A673 (cell line): Measurements from ENCODE around the gene QRICH2. TPM values are rescaled to one million over a fixed set of nuclear protein-coding genes. Genes with fewer than 3 reads are reported as not detected.

Experiments
- BruUV-seq: library from RNA; stranded (reverse); fragments of 400-500 nt; replicated peaks from 2 replicates; lab custom pipeline; 2021; lab: Mats Ljungman, UMichigan
- CTCF ChIA-PET: fragments of 300-600 bp; sonication (Branson Sonifier 250); formaldehyde crosslinking; loops from one replicate; lab custom pipeline; 2022; ENCODE audit warnings: antibody characterized with exemption; lab: Charles Lee
- POLR2A ChIA-PET: fragments of 300-600 bp; sonication (Branson Sonifier 250); formaldehyde crosslinking; loops from one replicate; lab custom pipeline; 2022; ENCODE audit warnings: antibody characterized with exemption; ENCODE audit not compliant: low non-redundant PET; lab: Charles Lee
- DNase-seq: peaks from one replicate; pipeline ENCODE4 v3.0.0-alpha.2; 2015; ENCODE audit warnings: low spot score
- H3K27ac ChIP-seq: fragments of 200-600 bp; sonication (generic); 2 replicates; pipeline ENCODE4 v1.5.1; 2016; ENCODE audit warnings: mixed run types, low read depth, mild to moderate bottlenecking, mixed read lengths, antibody characterized with exemption, low read length; ENCODE audit not compliant: poor library complexity, severe bottlenecking
- H3K27me3 ChIP-seq: fragments of 200-600 bp; sonication (generic); replicated peaks from 2 replicates; pipeline ENCODE4 v1.6.1; 2017; ENCODE audit warnings: mixed run types, low read depth, mild to moderate bottlenecking, mixed read lengths, antibody characterized with exemption, low read length; ENCODE audit not compliant: insufficient read depth, poor library complexity
- H3K36me3 ChIP-seq: fragments of 200-600 bp; sonication (generic); 2 replicates; pipeline ENCODE4 v1.6.1; 2016; ENCODE audit warnings: mixed run types, mild to moderate bottlenecking, mixed read lengths, antibody characterized with exemption, low read length; ENCODE audit not compliant: insufficient read depth, poor library complexity, severe bottlenecking
- H3K4me1 ChIP-seq: fragments of 200-600 bp; sonication (generic); 2 replicates; pipeline ENCODE4 v1.6.1; 2017; ENCODE audit warnings: mixed run types, mild to moderate bottlenecking, mixed read lengths, antibody characterized with exemption, low read length; ENCODE audit not compliant: insufficient read depth, poor library complexity, severe bottlenecking
- H3K4me3 ChIP-seq: fragments of 200-600 bp; sonication (generic); 2 replicates; pipeline ENCODE4 v1.5.1; 2016; ENCODE audit warnings: low read depth, mixed run types, mild to moderate bottlenecking, mixed read lengths, low read length; ENCODE audit not compliant: poor library complexity, severe bottlenecking
- H3K9me3 ChIP-seq: fragments of 200-600 bp; sonication (generic); 2 replicates; pipeline ENCODE4 v1.6.1; 2016; ENCODE audit warnings: mixed run types, low read depth, mild to moderate bottlenecking, mixed read lengths, antibody characterized with exemption, low read length; ENCODE audit not compliant: poor library complexity, severe bottlenecking
- EZH2 ChIP-seq: fragments of 200-600 bp; sonication (generic); IDR thresholded peaks from 2 replicates; pipeline ENCODE4 v1.6.1; 2017; ENCODE audit warnings: borderline replicate concordance, low read depth, mild to moderate bottlenecking, mixed read lengths, antibody characterized with exemption, low read length; ENCODE audit not compliant: poor library complexity, severe bottlenecking
- intact Hi-C: fragments of 100-400 bp; cut with micrococcal nuclease; formaldehyde crosslinking; loops from one replicate; pipeline ENCODE4 v1.10.0; 2022; ENCODE audit not compliant: unreplicated experiment
- total RNA-seq: library from RNA; stranded (reverse); gene quantifications from 2 replicates; pipeline ENCODE4 v1.2.3, GENCODE V29; 2021
- TF ChIP-seq, protein P1 (sequence below): fragments of 300-800, 200-600 bp; sonication (generic); conservative IDR thresholded peaks from 2 replicates; pipeline ENCODE4 v1.5.1; 2017; ENCODE audit warnings: low read depth, mild to moderate bottlenecking, antibody characterized with exemption, low read length, moderate library complexity, mixed read lengths

The QRICH2 gene
- total RNA-seq, 1 experiment from 2014 or later = 4.3 TPM

DNA sequence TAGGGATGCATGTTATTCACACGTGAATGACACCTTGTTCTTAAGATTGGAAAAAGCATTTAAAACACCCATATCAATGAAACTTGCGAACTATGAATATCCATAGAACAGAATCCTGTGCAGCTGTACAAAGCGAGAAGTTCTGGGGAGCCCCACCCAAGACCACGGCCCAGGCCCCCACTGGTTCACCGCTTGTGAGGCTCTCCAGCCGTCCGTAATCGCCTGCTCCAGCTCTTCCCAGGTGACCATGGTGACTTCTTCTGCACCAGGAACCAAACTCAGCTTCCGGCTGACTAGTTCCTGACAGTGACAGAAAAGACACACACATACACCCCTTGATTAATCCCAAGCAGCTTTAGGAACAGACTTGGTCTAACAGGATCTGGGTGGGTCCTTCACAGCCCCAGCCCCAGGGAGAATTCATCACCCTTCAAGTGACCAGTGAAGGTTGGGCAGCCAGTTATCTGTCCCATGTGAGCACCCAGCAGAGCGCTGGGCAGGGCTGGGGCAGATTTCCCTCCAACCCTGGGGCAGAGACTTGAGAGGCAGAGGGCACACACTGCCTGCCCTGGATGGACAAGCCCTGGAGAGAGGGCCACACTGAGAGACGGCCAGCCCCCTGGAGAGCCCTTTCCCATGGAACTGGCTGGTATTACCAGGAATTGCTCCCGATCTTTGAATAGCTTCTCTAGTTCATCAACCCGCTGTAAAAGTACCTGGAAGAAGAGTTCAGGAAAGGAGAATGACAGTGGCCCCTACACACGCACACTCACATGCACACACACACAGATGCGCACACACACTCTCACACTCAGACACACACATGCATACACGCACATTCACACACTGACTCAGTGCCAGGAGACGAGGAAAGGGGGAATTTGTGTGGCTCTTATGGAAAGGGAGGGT, 3.6 kb downstream of the QRICH2 start:
- H3K27me3 ChIP-seq = no peaks in the 10 kb centered on the region
- no peak overlapping the region for H3K27ac ChIP-seq
- H3K4me3 ChIP-seq = no peak overlapping the region
- DNase-seq = no peak
- no peaks in the 10 kb centered on the region for H3K9me3 ChIP-seq
- no peaks in the 10 kb centered on the region for H3K36me3 ChIP-seq
- intact Hi-C loops = loop anchor here (5.0 kb wide), 2 partner anchors 83 to 198 kb away; partner anchors contain the start of gene RHBDF2
- no TSS peak for BruUV-seq
- no peaks in the 10 kb centered on the region for H3K4me1 ChIP-seq
- ChIA-PET CTCF (interaction anchor here (0.6 to 1.4 kb wide), 3 partner anchors 9 to 480 kb away, joined by 4 to 10 read pairs (median 9); no protein-coding TSS in a partner anchor), POLR2A (no interaction called here)
- TF ChIP-seq, protein P1, sequence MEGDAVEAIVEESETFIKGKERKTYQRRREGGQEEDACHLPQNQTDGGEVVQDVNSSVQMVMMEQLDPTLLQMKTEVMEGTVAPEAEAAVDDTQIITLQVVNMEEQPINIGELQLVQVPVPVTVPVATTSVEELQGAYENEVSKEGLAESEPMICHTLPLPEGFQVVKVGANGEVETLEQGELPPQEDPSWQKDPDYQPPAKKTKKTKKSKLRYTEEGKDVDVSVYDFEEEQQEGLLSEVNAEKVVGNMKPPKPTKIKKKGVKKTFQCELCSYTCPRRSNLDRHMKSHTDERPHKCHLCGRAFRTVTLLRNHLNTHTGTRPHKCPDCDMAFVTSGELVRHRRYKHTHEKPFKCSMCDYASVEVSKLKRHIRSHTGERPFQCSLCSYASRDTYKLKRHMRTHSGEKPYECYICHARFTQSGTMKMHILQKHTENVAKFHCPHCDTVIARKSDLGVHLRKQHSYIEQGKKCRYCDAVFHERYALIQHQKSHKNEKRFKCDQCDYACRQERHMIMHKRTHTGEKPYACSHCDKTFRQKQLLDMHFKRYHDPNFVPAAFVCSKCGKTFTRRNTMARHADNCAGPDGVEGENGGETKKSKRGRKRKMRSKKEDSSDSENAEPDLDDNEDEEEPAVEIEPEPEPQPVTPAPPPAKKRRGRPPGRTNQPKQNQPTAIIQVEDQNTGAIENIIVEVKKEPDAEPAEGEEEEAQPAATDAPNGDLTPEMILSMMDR = no peak

DNA sequence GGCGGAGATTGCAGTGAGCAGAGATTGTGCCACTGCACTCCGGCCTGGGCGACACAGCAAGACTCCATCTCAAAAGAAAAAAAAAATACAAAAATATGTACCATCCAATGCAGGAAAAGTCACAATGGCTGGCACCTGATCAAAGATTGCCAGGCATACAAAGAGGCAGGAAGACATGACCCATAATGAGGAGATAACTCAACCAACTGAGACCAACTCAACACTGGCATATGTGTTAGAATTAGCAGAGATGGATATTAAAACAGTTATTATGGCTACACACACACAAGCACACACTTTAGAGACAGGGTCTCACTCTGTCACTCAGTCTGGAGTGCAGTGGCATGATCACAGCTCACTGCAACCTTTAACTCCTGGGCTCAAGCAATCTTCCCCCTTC, 10.6 kb downstream of the QRICH2 start:
- TF ChIP-seq, protein P1 = no peak
- TF ChIP-seq EZH2 = no peak
- Histone ChIP-seq H3K36me3 (no peaks in the 10 kb centered on the region), H3K4me3 (no peak overlapping the region), H3K4me1 (no peaks in the 10 kb centered on the region), H3K27ac (no peak overlapping the region), H3K9me3 (no peaks in the 10 kb centered on the region), H3K27me3 (no peaks in the 10 kb centered on the region)
- CTCF ChIA-PET = no interaction called here
- BruUV-seq = no TSS peak
- POLR2A ChIA-PET = interaction anchor here (0.7 kb wide), 1 partner anchor 1336 kb away, joined by 7 read pairs; no protein-coding TSS in a partner anchor
- intact Hi-C loops = no loop called here
- DNase-seq = no peak

DNA sequence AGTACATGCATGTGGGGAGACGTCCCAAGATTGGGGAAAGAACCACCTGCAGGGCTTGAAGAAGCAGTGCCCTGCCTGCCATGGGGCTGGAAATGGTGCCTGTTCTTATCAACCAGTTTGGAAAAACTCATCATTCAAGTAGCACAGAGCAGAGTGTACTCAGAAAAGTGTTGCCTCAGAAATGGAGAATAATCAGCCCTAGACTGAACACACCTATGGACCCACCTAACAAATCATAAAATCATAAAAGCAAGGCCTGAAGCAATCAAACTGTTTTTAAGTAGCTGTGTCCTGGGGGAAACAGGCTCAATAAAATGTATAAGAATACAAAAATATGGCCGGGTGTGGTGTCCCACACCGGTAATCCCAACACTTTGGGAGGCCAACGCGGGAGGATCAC, 11.2 kb downstream of the QRICH2 start:
- ChIA-PET POLR2A (no interaction called here), CTCF (no interaction called here)
- DNase-seq = no peak
- no peak for TF ChIP-seq EZH2
- TF ChIP-seq, protein P1 = no peak
- Histone ChIP-seq H3K4me3 (no peak overlapping the region), H3K36me3 (no peaks in the 10 kb centered on the region), H3K27ac (no peak overlapping the region), H3K27me3 (no peaks in the 10 kb centered on the region), H3K9me3 (no peaks in the 10 kb centered on the region), H3K4me1 (no peaks in the 10 kb centered on the region)
- intact Hi-C loops = no loop called here
- BruUV-seq = no TSS peak
